ENCODE results near the gene MYRIP.

MYRIP gene

DNA sequence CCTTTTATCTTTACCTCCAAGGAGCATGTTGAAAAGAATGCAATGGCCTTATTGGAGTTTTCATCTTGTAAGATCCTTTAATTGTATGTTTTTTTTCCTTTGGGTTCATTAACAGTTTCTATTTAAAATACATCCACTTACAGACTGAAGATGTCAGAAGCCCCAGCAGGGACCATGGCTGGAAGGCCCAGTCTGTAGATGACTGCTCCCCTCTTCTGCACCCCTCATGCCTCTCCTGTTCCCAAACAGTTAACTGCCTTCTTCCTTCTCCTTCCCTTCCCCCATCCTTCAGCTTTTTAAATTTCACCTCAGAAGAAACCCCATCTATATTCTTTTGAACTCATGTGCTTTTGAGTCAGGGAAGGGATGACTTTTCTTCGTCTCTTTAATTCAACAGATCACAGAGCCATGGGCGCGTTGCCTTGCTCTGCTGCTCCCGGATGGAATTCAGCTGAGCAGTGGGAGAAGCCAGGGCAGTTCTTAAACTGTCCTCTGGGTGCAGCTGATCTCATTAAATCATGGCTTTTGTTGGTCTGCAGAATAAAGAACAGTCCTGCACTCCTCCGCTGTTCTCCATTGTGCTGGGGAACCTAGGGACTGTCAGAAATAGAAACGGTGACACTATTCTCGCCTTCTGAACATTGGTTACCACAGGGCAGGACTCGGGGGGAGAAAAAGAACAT is 428.6 kb downstream of the MYRIP start:
- Histone ChIP-seq H3K9me3 (ENCODE audit: low read depth, low read length) (no peaks in the 10 kb centered on the region), H3K4me3 (no peak overlapping the region), H3K9ac (ENCODE audit: insufficient read length) (no peak overlapping the region), H3K27ac (no peak overlapping the region), H3K36me3 (ENCODE audit: insufficient read depth, low read length) (no peaks in the 10 kb centered on the region)
- TF ChIP-seq FOXP2 (optimal IDR thresholded peaks at IDR 0.05; ENCODE audit: control extremely low read depth, extremely low read length, insufficient read depth) (no peak), EZH2 (IDR thresholded peaks at IDR 0.05) (no peak), POLR2AphosphoS5 (IDR thresholded peaks at IDR 0.05; ENCODE audit: borderline replicate concordance, low read depth, low read length) (no peak)
- DNase-seq (ENCODE audit: low read depth, low spot score), result no peak

- Histone ChIP-seq H3K9me3 (ENCODE audit: low read depth, low read length) (no peaks in the 10 kb centered on the region), H3K9ac (ENCODE audit: insufficient read length) (no peak overlapping the region), H3K36me3 (ENCODE audit: insufficient read depth, low read length) (no peaks in the 10 kb centered on the region), H3K4me3 (no peak overlapping the region), H3K27ac (no peak overlapping the region)
- no peak for TF ChIP-seq EZH2 (IDR thresholded peaks at IDR 0.05)
- TF ChIP-seq FOXP2 (optimal IDR thresholded peaks at IDR 0.05; ENCODE audit: control extremely low read depth, extremely low read length, insufficient read depth), result no peak
- TF ChIP-seq POLR2AphosphoS5 (IDR thresholded peaks at IDR 0.05; ENCODE audit: borderline replicate concordance, low read depth, low read length), result no peak
- no peak for DNase-seq (ENCODE audit: low read depth, low spot score)
Observed at GRCh38 chr3:40240921-40241320, 431.5 kb downstream of the MYRIP start.

DNA sequence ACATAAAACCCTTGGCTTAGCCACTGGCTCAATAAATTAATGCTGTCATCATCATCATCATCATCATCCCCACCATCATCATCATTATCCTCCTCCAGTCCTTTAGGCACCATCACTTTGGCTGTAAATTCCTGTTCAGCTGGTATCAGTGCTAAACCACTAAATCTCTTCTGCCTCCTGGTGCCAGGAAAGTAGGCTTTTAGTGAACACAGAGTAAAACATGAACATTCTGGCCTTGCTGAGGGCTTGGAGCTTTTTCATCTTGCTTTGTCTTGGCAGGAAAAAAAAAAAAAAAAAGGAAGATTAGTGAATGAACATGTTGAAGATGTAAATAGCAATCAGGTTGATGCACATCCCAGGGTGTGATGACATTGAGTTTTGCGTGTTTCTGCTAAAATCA is 432.8 kb downstream of the MYRIP start:
- DNase-seq (ENCODE audit: low read depth, low spot score), result no peak
- Histone ChIP-seq H3K36me3 (ENCODE audit: insufficient read depth, low read length) (no peaks in the 10 kb centered on the region), H3K9ac (ENCODE audit: insufficient read length) (no peak overlapping the region)

GRCh38 chr3:40242638-40243037 is 433.2 kb downstream of the MYRIP start:
- DNase-seq (ENCODE audit: low read depth, low spot score), result no peak
- TF ChIP-seq POLR2AphosphoS5 (IDR thresholded peaks at IDR 0.05; ENCODE audit: borderline replicate concordance, low read depth, low read length), result no peak
- no peak for TF ChIP-seq EZH2 (IDR thresholded peaks at IDR 0.05)
- TF ChIP-seq FOXP2 (optimal IDR thresholded peaks at IDR 0.05; ENCODE audit: control extremely low read depth, extremely low read length, insufficient read depth), result no peak
- Histone ChIP-seq H3K9ac (ENCODE audit: insufficient read length) (no peak overlapping the region), H3K36me3 (ENCODE audit: insufficient read depth, low read length) (no peaks in the 10 kb centered on the region), H3K4me3 (no peak overlapping the region), H3K27ac (no peak overlapping the region), H3K9me3 (ENCODE audit: low read depth, low read length) (no peaks in the 10 kb centered on the region)

More for the DNA sequence above, 432.8 kb downstream of the MYRIP start:
- H3K9me3 ChIP-seq (ENCODE audit: low read depth, low read length), result no peaks in the 10 kb centered on the region
- no peak overlapping the region for H3K27ac ChIP-seq
- no peak for TF ChIP-seq FOXP2 (optimal IDR thresholded peaks at IDR 0.05; ENCODE audit: control extremely low read depth, extremely low read length, insufficient read depth)
- no peak for TF ChIP-seq POLR2AphosphoS5 (IDR thresholded peaks at IDR 0.05; ENCODE audit: borderline replicate concordance, low read depth, low read length)
- no peak for TF ChIP-seq EZH2 (IDR thresholded peaks at IDR 0.05)
- no peak overlapping the region for H3K4me3 ChIP-seq

GRCh38 chr3:40243056-40243455 is 433.6 kb downstream of the MYRIP start:
- Histone ChIP-seq H3K9ac (ENCODE audit: insufficient read length) (no peak overlapping the region), H3K27ac (no peak overlapping the region), H3K9me3 (ENCODE audit: low read depth, low read length) (no peaks in the 10 kb centered on the region), H3K4me3 (no peak overlapping the region), H3K36me3 (ENCODE audit: insufficient read depth, low read length) (no peaks in the 10 kb centered on the region)
- DNase-seq (ENCODE audit: low read depth, low spot score), result no peak
- TF ChIP-seq POLR2AphosphoS5 (IDR thresholded peaks at IDR 0.05; ENCODE audit: borderline replicate concordance, low read depth, low read length), result no peak
- no peak for TF ChIP-seq EZH2 (IDR thresholded peaks at IDR 0.05)

- no peak overlapping the region for H3K4me3 ChIP-seq
- no peaks in the 10 kb centered on the region for H3K36me3 ChIP-seq (ENCODE audit: insufficient read depth, low read length)
- TF ChIP-seq FOXP2 (optimal IDR thresholded peaks at IDR 0.05; ENCODE audit: control extremely low read depth, extremely low read length, insufficient read depth), result no peak
- TF ChIP-seq EZH2 (IDR thresholded peaks at IDR 0.05), result no peak
- TF ChIP-seq POLR2AphosphoS5 (IDR thresholded peaks at IDR 0.05; ENCODE audit: borderline replicate concordance, low read depth, low read length), result no peak
- no peak overlapping the region for H3K27ac ChIP-seq
- no peaks in the 10 kb centered on the region for H3K9me3 ChIP-seq (ENCODE audit: low read depth, low read length)
- DNase-seq (ENCODE audit: low read depth, low spot score), result no peak
- no peak overlapping the region for H3K9ac ChIP-seq (ENCODE audit: insufficient read length)
Observed at GRCh38 chr3:40247714-40248454, 438.5 kb downstream of the MYRIP start.

DNA sequence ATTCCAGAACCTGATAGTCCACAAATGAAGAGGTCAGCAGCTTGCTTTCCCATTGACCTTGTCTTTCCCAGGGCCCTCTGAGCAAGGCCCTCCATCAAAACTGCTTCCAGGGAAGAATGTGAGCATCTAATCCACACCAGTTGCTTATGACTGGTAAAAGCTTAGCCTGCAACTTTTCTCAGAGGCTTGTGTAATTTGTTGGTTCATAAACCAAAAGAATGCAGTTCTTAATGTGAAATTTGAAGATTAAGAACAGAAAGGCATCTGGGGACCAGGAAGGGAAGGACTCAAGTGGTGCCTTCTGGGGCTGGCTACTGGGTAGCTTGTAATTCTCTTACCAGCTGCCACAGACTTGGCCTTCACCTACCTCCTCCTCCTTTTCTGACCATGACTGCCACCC is 439.2 kb downstream of the MYRIP start:
- H3K9ac ChIP-seq (ENCODE audit: insufficient read length), result no peak overlapping the region
- TF ChIP-seq FOXP2 (optimal IDR thresholded peaks at IDR 0.05; ENCODE audit: control extremely low read depth, extremely low read length, insufficient read depth), result no peak
- no peak for TF ChIP-seq POLR2AphosphoS5 (IDR thresholded peaks at IDR 0.05; ENCODE audit: borderline replicate concordance, low read depth, low read length)
- TF ChIP-seq EZH2 (IDR thresholded peaks at IDR 0.05), result no peak
- DNase-seq (ENCODE audit: low read depth, low spot score), result no peak
- no peaks in the 10 kb centered on the region for H3K36me3 ChIP-seq (ENCODE audit: insufficient read depth, low read length)
- H3K9me3 ChIP-seq (ENCODE audit: low read depth, low read length), result no peaks in the 10 kb centered on the region
- no peak overlapping the region for H3K27ac ChIP-seq
- H3K4me3 ChIP-seq, result no peak overlapping the region

GRCh38 chr3:40249168-40249567 is 439.8 kb downstream of the MYRIP start:
- no peak for DNase-seq (ENCODE audit: low read depth, low spot score)
- Histone ChIP-seq H3K9ac (ENCODE audit: insufficient read length) (no peak overlapping the region), H3K9me3 (ENCODE audit: low read depth, low read length) (no peaks in the 10 kb centered on the region), H3K4me3 (no peak overlapping the region), H3K36me3 (ENCODE audit: insufficient read depth, low read length) (no peaks in the 10 kb centered on the region), H3K27ac (no peak overlapping the region)
- TF ChIP-seq POLR2AphosphoS5 (IDR thresholded peaks at IDR 0.05; ENCODE audit: borderline replicate concordance, low read depth, low read length) (no peak), EZH2 (IDR thresholded peaks at IDR 0.05) (no peak), FOXP2 (optimal IDR thresholded peaks at IDR 0.05; ENCODE audit: control extremely low read depth, extremely low read length, insufficient read depth) (no peak)
